A549 (cell line): ENCODE data around the gene NAA60.

Experiments used
- CTCF ChIP-seq: fragments of >200 bp; sonication (Bioruptor Twin); formaldehyde crosslinking; IDR thresholded peaks from 3 replicates; pipeline ENCODE4 v1.5.1; 2016
- EP300 ChIP-seq, 2 experiments: fragments of >200 bp; sonication (Bioruptor Twin); formaldehyde crosslinking; IDR thresholded peaks; 2 replicates in 1 of 2; 3 replicates in 1 of 2; pipeline ENCODE4 v1.6.1; 2016 to 2017
- POLR2A ChIP-seq: IDR thresholded peaks from 2 replicates; pipeline ENCODE4 v1.6.1; 2012; ENCODE audit warnings: mild to moderate bottlenecking, low read length
- RAD21 ChIP-seq, 2 experiments: fragments of >200 bp in 1 of 2; sonication (Bioruptor Twin) in 1 of 2; formaldehyde crosslinking in 1 of 2; IDR thresholded peaks in 1 of 2; conservative IDR thresholded peaks in 1 of 2; 2 replicates in 1 of 2; 3 replicates in 1 of 2; pipeline ENCODE4 v1.6.1; 2012 to 2018; ENCODE audit warnings: inconsistent platforms in 1 of 2
- SMC3 ChIP-seq: fragments of >200 bp; sonication (Bioruptor Twin); formaldehyde crosslinking; IDR thresholded peaks from 3 replicates; pipeline ENCODE4 v1.6.1; 2018; ENCODE audit warnings: inconsistent platforms
- ZFP36 ChIP-seq: fragments of 450-650 bp; IDR thresholded peaks from 2 replicates; pipeline ENCODE4 v1.6.1; 2014; ENCODE audit warnings: borderline replicate concordance; ENCODE audit not compliant: partially characterized antibody

- no peak for TF ChIP-seq SMC3
- no peak for TF ChIP-seq CTCF
- no peak for TF ChIP-seq EP300 (IDR thresholded peaks at IDR 0.05)
- no peak for TF ChIP-seq RAD21 (conservative IDR thresholded peaks at IDR 0.05 in 1 of 2, IDR thresholded peaks at IDR 0.05 in 1 of 2)
- no peak for TF ChIP-seq POLR2A
- TF ChIP-seq ZFP36, result no peak
Observed at GRCh38 chr16:3503523-3503922, 60.0 kb downstream of the NAA60 start.
